GM19467 (cell line): ENCODE data around the gene TRAF2.

ENCODE experiments used
- ATAC-seq: cut with Tn5 transposase; IDR thresholded peaks from one replicate; pipeline ENCODE4 v1.9.1; 2021; ENCODE audit warnings: mild to moderate bottlenecking, moderate library complexity; ENCODE audit not compliant: unreplicated experiment

The TRAF2 gene

DNA sequence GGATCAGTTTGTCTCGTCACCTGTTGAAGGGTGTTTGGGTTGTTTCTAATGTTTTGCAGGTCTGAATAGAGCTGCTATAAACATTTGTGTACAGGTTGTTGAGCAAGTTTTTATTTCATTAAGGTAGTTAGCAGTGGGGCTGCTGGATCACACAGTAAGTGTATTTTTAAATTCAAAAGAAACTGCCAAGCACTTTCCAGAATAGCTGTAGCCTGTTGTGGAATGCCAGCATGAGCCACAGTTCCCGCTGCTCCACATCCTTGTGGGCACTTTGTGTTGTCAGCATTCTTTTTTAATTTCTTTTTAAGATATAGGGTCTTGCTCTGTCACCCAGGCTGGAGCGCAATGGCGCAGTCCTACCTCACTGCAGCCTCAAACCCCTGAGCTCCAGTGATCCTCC is 43.7 kb downstream of the TRAF2 start:
- ATAC-seq: no peak

DNA sequence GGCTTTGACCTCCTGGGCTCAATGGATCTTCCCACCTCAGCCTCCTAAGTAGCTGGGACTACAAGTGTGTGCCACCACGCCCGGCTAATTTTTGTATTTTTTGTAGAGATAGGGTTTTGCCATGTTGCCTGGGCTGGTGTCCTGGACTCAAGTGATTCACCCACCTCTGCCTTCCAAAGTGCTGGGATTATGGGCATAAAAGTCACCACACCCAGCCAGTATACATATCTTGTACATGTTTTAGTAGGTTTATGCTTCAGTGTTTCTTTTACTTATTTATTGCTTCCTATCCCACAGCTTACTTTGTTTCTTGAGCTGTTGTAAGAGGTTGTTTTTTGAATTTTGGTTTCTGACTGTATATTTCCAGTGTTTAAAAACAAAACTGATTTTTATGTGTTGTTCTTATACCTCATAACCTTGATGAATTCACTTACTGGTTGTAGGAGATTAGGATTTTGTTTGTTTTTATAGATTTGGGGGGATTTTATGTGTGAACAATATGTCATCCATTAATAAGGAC is 45.4 kb downstream of the TRAF2 start:
- no peak for ATAC-seq

DNA sequence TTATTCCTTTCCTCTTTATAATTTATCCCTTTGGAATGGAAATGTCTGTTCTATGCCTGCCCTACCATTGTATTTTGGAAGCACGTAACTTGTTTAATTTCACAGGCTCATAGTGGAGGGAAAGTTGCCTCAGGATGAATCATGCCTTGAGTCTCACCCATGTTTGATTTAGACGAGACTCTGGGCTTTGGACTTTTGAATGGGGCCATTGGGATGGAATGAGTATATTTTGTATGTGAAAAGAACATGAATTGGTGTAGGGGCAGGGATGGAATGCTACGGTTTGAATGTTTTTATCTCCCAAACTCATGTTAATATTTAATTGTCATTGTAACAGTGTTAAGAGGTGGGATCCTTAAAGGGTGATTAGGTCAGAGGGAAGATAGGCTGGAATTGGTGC is 48.0 kb downstream of the TRAF2 start:
- no peak for ATAC-seq

DNA sequence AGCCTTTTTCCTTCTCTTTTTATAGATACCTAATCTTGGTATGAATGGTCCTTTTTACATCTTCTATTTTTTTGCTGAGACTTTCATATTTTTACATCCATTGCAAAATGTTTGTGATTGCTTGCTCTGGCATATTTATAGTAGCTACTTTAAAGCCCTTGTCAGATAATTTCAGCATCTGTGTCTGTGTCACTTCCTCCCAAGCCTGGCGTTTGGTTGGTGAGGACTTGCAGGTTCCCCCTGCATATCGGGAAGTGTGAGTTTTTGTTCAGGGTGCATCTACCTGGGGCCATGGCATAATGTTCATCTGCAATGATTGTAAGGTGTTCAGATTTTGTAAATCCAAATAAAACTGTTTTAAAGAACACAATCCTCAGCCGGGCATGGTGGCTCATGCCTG is 49.3 kb downstream of the TRAF2 start:
- ATAC-seq: no peak

DNA sequence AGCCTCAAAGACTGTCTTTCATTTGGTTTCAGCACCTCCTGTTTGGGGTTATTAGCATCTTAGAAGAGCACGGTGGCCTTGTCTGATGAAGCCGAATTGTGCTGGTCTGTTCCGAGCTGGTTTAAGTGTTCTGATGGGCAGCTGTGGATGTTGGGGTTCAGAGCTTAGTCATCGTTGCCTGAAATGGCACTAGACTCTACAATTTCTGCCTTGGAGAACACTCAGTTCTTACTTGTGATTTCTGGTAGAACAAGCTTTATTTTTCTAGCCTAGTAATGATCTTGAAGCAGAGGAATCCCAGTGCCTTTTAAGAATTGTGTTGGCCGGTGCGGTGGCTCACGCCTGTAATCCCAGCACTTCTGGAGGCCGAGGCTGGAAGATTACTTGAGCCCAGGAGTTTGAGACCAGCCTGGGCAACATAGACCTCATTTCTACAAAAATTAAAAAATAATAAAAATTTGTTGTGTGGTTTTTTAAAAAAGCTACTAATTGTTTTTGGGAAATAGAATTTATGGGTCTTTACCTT is 50.4 kb downstream of the TRAF2 start:
- no peak for ATAC-seq

DNA sequence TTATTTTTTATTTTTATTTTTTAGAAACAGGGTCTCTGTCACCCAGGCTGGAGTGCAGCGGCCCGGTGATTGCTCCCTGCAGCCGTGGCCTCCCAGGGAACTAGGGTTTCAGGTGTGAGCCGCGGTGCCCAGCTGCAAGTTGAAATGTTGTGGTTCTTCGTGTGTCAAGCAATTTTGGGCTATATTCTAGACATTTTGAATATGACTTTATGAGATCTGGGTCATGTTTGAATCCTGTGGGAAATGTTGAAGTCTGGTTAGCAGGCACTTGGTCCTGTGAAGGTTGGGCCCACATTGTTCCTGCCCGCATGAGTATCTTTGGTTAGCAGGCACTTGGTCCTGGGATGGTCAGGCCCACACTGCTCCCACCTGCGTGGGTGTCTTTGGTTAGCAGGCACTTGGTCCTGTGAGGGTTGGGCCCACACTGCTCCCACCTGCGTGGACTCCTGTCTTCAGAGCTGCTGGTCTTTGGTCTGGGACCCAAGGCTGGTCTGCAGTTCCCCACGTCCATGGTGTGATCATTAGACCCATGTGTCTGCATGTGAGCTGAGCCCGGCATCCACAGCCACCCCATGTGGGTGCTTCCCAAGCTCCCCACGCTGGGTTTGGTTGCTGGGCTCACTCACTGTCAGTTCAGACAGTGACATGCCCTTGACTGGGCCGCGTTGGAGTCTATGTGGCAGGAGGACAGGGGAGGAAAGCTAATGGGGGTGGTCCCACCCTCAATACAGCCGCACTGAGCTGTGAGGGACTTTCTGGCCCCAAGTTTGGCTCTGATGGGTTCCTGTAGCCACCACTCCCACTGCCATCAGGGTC is 51.1 kb downstream of the TRAF2 start:
- ATAC-seq: no peak

DNA sequence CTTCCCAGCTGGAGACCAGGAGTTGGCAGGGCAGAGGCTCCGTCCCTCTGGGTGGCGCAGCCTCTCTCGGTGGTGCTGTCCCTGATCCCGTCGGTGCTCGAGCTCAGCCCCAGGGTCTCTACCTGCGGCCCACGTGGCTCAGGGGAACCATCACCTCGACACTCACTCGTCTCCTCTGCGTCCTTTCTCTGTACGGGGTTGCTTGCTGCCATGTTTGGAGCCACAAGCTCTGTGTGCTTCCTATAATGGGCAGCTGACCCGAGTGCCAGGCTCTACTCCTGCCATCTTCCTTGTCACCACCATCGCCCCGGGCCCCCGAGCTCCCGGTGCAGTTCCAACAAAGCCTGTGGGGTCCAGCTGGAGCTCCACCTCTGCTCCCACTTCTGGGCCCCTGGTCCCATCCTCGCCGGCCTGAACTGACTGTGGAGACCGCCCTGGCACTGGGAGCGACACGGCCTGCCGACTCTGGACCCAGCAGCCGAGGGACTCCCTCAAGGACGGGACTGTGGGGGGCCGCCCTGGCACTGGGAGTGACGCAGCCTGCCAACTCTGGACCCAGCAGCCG is 53.2 kb downstream of the TRAF2 start:
- ATAC-seq: no peak

DNA sequence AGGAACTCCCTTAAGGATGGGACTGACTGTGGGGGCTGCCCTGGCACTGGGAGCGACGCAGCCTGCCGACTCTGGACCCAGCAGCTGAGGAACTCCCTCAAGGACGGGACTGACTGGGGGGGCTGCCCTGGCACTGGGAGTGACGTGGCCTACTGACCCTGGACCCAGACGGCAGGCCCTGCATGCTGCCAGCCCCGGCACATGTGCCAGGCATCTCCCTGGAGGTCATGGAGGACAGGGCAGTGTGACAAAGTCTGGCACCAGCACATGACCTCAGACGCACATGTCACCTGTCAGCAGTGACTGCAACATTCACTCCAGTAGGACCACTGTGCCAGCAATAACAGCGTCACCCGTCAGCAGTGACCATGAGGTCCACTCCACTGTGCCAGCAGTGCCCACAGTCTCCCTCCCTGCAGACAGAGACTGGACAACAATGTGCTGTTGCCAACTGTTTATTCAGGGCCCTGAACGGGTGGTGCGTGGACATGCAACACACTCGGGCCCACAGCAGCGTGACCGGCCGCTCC is 53.7 kb downstream of the TRAF2 start:
- no peak for ATAC-seq

DNA sequence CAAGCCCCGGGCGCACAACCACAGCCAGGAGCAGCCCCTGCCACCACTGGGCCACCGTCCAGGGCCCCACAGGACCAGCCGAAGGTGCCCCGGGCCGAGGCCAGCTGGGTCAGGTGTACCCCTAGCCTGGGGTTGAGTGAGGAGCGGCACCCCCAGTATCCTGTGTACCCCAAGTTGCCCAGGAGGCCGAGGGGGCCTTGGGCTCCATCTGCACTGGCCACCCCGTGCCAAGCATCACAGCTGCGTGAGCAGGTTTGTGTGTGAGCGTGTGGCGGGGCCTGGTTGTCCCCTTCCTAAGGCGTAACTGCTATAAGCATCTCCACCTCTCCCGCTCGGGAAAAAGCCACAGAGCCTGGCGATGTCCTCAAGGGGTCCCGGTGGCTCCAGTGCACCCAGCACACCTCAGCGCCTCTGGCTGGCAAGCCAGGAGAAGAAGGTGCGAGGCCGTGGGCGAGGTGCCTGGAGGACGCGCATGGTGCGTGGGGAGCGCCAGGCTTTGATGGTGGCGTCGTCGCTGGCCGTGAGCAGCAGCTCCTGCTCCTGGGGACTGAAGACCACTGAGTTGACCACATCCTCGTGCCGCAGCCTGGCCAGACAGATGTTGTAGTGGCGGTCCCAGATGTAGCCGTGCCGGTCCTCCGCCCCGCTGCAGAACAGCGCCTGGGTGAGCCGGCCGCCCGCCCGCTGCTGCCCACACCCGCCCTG is 54.4 kb downstream of the TRAF2 start:
- no peak for ATAC-seq

DNA sequence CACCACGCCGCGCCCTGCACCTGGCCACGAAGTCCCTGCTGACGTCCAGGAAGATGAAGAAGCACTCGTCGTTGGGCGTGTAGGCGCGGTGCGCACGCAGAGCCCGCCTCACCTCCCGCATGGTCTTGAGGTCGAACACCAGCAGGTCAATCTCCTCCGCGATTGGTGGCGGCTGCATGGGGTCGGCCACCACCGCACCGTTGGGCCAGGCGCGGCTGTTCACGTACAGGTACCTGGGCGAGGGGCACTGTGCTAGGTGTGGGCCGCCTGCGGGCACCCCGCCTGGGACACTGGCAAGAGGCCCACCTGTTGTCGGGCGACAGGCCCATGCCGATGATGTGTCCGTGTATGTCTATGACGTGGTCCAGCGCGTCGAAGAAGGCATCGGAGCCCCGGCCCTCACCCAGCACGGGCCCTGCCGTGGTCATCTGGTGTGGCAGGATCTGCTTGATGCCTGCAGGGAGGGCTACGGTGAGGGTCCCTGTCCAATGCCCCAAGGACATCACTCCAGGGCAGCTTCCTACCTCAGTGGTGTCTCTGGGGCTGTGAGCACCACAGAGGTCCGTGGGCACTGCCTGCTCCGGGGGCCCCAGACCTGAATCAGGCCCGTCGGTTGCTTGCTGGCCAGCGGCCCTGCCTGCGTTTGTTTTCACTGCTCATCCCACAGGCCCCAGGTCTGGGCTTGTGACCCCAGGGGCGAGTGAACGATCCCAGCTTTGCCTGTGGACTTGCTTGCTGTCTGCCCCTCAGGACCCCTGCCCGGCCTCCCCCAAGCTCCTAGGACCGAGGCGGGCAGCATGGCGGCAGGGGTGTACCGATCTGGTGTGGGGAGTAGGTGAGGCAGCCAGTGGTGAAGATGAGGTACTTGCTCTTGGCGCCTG is 55.2 kb downstream of the TRAF2 start:
- ATAC-seq: no peak

DNA sequence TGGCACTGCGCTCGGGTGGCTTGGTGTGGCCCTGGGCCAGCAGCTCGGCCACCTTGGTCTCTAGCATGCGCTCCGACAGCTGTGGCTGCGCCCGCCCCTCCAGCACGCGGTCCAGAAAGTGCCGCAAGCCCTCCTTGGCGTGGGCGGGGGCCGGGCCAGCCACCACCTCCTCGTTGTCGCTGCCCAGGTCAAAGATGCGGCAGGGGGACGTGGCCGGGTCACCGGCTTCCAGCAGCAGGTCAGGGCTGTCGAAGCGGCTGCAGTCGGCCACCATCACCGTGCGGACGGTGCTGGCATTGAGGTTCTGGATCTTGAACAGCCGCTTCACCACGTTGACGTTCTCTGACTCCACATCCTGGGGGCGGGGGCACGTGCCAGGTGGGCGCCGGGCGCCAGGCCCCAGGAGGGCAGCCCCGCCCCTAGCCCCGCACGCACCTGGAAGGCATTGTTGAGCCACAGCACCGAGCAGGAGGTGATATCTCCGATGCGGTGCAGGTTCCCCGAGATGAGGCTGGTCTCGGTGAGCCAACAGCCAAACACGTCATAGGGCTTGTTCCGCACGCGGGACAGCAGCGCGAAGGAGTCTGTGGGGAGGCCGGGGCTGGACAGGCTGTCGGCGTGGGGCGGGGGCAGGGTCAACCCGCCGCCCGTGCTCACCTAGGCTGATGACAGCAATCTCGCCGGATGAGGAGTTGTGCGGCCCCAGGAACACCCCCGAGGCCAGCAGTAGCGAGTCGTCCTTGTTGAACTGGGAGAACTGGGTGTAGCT is 56.0 kb downstream of the TRAF2 start:
- no peak for ATAC-seq

DNA sequence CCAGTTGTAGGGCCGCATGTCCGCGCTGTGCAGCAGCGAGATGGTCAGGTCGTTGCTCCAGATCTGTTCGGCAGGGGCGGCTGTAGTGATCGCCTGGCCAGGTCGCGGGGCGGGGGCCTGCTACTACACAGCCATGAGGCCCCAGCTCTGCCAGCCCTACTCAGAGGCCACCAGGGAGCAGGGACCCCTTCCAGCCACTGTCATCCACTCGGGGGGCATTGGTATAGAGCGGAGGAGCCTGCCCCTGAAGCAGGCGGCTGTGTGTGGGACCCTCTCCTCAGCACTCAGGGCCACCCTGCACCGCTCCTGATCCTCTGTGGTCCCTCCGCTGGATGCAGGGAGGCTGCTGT is 56.5 kb downstream of the TRAF2 start:
- no peak for ATAC-seq

DNA sequence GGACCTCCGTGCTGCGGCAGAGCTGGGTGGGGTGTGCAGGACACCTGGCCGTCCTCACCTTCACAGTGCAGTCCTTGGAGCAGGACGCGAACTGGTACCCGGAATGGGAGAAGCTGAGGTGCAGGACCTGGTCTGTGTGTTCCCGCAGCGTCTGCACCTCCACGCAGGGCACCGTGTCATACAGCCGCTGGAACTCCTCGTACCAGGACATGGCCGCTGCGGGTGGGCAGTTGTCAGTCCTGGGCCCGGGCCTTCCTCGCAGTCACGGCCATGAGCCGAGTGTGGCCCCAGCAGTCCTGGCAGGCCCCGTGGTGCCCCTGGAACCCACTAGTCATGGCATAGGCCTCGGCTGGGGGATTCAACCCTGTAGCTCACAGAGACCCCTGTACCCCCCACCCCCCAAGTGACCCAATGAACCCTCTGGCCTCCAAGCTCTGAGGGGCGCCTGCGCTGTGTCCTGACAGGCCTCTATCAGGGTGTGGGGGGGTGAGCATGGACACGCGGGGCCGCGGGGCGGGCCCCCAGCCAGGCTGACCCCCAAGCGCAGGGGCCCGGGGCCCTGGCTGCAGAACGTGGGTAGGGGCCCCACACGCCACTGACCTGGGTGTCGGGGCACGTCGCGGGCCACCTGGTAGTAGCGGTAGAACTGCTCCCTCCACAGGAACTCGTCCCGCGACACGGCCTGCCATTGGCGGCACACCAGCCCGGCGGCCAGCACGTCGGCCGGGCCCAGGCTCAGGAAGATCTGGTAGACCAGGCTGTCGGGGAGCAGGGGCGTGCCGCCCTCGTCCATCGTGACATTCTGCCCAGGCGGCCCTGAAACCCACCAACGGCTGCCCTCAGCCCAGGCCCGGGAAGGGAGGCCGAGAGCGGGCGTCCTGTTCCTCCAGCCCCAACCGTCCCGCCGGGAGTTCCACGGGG is 57.2 kb downstream of the TRAF2 start:
- ATAC-seq: peak; percentile 18

DNA sequence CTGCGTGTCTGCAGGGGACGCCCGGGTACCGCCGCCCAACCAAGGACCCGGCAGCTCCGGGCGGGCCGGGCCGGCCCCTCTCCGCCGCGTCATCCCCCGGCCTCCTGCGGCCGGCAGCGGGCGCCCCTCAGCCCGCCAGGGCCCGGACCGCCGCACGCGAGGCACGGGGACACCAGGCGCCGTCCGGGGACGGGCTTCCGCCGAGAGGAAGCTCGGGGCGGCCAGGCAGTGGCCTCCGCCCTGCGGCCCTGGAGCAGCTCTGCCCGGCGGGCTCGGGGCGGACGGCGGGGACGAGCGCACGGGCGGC is 57.8 kb downstream of the TRAF2 start:
- ATAC-seq: peak; percentile 31

DNA sequence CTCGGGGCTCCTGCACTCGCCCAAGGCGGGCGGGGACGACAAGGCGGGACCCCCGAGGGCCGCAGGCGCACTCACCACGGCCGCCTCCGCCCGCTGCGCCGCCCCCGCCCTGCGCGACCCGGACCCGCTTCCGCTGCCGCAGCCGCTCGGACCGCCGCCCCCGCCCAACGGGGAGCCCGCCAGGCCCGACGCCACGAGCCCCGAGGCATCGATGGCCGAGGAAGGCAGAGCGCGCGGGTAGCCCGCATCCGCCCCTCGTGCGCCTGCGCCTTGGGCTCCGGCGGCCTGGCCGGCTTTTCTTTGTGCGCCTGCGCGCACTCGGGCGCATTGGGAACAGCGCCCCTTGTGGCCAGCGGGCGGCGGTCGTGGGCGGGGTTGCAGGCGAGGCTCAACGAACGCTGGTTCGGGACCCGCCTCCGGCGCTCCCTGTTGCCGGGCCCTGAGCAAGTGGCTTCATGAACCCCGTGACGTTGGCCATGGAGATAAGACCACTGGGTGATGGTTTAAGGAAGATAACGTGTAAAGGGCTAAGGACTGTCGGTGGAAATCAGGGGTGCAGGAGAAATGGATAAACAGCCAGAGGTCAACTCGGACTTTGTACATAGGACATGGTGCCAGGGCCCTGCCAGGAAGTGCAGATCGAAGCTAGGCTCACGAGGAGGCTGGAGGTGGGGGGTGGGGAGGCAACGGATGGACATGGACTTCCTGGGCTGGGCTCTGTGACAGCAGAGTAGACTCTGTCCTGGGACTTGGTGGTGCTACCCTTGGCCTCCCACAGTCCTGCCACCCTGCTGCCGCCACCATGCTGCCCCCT is 58.4 kb downstream of the TRAF2 start, which contains the start of the genes C8G and FBXW5:
Gene C8G (plus strand): TSS at position 725 of the 814 bp plus-strand sequence. CDS start 78 bp downstream, at position 803.
Gene FBXW5 (minus strand): TSS at position 220 of the 814 bp plus-strand sequence. CDS start 655 bp downstream, outside the sequence.
- peak; percentile 70 for ATAC-seq

DNA sequence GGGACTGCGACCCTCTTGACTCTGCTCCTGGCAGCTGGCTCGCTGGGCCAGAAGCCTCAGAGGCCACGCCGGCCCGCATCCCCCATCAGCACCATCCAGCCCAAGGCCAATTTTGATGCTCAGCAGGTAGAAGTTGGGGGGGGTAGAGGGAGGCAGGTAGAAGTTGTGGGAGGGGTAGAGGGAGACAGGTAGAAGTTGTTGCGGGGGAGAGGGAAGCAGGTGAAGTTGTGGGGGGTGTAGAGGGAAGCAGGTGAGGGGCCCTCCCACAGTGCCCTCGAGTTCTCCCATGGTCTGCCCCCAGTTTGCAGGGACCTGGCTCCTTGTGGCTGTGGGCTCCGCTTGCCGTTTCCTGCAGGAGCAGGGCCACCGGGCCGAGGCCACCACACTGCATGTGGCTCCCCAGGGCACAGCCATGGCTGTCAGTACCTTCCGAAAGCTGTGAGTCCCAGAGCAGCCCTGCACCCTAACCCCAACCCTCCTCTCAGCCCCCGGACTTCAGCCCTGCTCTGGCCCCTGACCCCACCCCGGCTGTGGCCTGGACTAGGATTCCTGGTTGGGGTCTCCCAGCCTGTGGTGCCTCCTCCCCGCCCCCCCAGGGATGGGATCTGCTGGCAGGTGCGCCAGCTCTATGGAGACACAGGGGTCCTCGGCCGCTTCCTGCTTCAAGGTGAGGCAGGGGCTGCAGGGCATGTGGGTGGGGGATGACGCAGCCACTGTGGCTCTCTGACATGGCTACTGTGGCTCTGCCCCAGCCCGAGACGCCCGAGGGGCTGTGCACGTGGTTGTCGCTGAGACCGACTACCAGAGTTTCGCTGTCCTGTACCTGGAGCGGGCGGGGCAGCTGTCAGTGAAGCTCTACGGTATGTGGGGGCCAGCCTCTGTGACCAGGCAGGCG is 59.3 kb downstream of the TRAF2 start:
- ATAC-seq: no peak
